Measurements from ENCODE around the gene MYO3B.

Gene MYO3B

GRCh38 chr2:170159060-170159459, 18.9 kb upstream of the MYO3B start:
- DNase-seq (ENCODE audit: low read depth in 2 of 2, low spot score in 1 of 2): no peak

GRCh38 chr2:170161516-170162270, 16.3 kb upstream of the MYO3B start:
- no peak for DNase-seq (ENCODE audit: low read depth in 2 of 2, low spot score in 1 of 2)

DNA sequence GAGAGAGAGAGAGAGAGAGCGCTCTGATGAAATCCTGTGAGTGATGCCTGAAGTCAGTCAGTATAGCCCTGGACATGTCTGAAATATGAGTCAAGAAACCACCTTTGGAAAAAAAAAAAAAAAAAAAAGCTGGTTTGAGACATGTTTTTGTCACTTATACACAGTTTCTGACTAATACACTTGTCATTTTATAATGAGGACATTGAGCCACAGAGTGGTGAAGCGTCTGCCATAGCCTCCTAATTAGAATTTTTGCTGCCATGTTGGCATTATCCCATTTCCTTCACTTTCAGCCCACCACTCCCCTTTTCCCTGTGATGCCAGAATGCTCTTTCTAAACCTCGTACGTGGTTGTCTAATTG, 15.7 kb upstream of the MYO3B start:
- no peak for DNase-seq (ENCODE audit: low read depth in 2 of 2, low spot score in 1 of 2)

DNA sequence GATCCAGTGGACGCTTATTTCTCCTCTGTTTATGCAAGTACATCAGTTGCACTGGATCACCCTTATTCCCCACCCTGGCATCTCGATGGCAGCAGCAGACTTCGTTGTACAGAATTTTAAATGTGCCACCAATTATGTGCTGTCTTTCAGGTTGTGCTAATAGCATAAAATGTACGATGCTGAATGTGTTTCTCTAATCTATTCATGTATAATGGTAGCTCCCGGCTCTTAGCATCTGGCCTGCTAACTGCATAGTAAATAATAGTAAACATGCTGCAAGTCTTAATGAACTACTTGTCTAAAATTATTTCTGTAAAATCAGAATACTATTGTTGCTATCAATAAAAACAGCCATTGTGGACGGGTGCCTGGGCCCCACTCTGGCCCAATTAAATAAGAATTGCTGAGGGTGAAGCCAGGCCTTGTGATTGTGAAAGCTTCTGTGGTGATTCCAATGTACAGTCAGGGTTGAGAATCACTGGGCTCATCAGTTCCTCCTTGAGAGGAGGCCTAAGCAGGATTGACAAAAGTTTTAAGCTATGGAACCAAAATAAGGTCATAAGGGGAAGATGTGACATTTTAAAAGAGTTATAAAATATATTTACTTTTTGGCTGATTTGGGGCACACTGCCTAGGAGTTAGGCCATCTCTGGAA, 14.4 kb upstream of the MYO3B start:
- no peak for DNase-seq (ENCODE audit: low read depth in 2 of 2, low spot score in 1 of 2)

DNA sequence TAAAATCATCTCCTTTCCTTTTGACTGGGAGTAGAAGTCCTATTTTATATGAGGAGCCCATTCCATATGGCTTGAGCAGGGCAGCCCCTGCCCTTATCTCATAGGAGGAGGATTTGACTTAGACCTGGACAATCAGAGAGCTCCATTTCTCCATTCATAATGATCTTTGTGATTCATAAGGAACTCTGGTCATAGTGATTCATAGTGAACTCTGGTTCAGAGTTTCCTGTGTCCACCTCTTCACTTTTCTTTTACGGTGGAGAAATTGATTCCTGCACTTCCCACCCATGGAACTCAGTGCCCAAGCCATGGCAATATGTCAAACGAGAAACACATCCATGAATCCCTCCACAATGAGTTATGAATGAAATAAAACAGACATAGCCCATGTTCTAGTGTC, 12.8 kb upstream of the MYO3B start:
- no peak for DNase-seq (ENCODE audit: low read depth in 2 of 2, low spot score in 1 of 2)

- no peak for DNase-seq (ENCODE audit: low read depth in 2 of 2, low spot score in 1 of 2)
These were observed 11.2 kb upstream of the MYO3B start for GRCh38 chr2:170166735-170167134.

DNA sequence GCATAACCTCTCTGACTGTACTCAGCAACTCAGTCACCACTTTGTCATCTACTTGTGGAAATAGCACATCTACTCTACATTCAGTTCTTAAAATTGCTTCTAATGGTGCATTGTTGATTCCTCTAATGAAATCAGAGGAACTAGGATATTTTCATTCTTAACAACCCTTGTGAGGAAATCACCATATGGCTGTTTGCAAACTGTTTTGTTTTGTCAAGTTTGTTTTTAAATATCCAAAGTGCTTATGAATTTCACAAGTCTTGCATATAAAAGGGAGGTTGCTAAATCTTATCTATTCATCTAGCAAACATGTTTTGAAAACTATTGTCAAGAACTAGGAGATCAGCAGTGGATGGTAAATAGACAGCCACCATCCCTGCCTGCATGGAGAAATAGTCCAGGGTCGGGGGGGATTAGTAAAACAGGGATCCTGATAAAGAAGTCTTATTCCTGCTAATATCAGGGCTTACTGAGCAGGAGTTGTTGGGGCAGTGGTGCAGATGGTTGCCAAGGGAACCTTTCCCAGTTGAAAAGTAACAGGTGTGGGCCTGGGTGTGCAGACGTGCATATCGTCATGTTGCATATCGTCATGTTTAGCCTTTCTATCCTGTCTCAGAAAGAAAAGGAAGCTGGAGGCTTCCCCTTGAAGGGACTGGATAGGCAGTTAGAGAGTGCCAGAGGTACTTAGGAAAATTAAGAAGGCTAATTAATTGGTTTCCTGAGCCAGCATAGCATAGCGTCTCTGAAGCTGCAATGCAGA, 7.5 kb upstream of the MYO3B start:
- DNase-seq (ENCODE audit: low read depth in 2 of 2, low spot score in 1 of 2): no peak

DNA sequence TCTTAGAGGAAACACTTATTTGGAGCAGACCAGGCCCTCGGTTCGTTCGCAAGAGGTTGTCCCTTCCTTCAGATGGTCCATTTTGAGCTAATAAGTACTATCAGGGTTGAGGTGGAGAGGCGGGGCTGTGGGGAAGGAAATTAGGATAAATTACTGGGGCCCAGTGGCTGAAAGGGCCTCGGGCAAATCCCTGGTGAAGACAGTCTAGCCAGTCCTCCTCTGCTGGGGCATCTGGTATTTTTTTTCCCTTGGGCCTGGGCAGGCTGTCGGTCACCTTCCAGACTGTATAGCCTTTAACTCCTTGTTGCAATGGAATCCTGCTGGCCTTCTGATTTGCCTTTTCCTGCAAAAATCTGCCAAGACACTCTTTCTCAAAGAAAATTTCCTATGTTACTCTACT, 1.7 kb upstream of the MYO3B start:
- no peak for DNase-seq (ENCODE audit: low read depth in 2 of 2, low spot score in 1 of 2)

- no peak for DNase-seq (ENCODE audit: low read depth in 2 of 2, low spot score in 1 of 2)
These were observed 2.2 kb downstream of the MYO3B start for GRCh38 chr2:170180031-170180566.

- DNase-seq (ENCODE audit: low read depth in 2 of 2, low spot score in 1 of 2): no peak
These were observed 3.7 kb downstream of the MYO3B start for GRCh38 chr2:170181602-170182001.

- DNase-seq (ENCODE audit: low read depth in 2 of 2, low spot score in 1 of 2): no peak
These were observed 7.4 kb downstream of the MYO3B start for GRCh38 chr2:170185319-170185718.

DNA sequence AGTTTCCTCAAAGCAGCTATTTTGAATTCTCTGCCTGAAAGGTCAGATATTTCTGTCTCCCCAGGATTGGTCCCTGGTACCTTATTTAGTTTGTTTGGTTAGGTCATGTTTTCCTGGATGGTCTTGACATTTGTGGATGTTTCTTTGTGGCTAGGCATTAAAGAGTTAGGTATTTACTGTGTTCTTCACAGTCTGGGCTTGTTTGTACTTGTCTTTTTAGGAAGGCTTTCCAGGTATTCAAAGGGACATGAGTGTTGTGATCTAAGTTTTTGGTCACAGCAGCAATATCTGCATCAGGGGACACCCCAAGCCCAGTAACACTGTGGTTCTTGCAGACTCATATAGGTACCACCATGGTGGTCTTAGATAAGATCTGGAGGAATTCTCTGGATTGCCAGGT, 11.8 kb downstream of the MYO3B start:
- DNase-seq (ENCODE audit: low read depth in 2 of 2, low spot score in 1 of 2): no peak

- DNase-seq (ENCODE audit: low read depth in 2 of 2, low spot score in 1 of 2): no peak
These were observed 12.2 kb downstream of the MYO3B start for GRCh38 chr2:170190172-170190571.

- DNase-seq (ENCODE audit: low read depth in 2 of 2, low spot score in 1 of 2): no peak
These were observed 13.4 kb downstream of the MYO3B start for GRCh38 chr2:170191166-170191866.

DNA sequence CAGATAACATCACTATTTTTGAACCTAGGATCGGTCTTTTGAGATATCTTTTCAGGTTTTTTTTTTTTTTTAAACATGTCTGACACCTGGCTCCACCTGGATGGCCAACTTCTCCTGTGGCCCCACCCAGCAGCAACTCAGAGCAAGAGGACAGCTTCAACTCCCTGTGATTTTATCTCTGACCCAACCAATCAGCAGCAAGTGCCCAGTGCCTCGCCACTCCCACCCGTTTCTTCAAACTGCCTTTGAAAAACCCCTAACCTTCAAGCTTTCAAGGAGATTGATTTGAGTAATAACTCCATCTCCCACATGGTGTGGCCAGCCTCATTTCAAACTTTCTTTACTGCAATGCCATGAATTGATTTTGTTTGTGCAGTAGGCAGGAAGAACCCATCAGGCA, 19.0 kb downstream of the MYO3B start:
- DNase-seq (ENCODE audit: low read depth in 2 of 2, low spot score in 1 of 2): no peak

- no peak for DNase-seq (ENCODE audit: low read depth in 2 of 2, low spot score in 1 of 2)
These were observed 23.3 kb downstream of the MYO3B start for GRCh38 chr2:170201275-170201674.

- no peak for DNase-seq (ENCODE audit: low read depth in 2 of 2, low spot score in 1 of 2)
These were observed 23.9 kb downstream of the MYO3B start for GRCh38 chr2:170201734-170202393.

DNA sequence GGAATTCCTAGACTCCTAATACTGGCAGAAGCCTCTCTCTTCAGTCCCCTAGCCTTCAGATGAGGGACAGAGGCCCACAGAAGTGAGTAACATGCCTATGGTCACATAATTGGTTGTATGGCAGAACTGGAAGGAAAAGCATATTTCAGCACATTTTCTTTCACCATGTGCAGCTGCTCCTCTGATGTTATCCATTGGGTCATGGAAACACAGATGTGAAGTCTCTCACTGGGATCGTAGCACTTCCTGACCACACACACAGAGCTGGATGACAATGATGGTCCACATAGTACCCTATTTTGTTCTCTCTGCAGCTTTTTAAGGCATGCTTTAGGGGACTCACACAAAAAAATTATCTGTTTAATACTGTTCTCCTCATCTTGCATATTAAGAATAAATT, 24.5 kb downstream of the MYO3B start:
- DNase-seq (ENCODE audit: low read depth in 2 of 2, low spot score in 1 of 2): no peak

DNA sequence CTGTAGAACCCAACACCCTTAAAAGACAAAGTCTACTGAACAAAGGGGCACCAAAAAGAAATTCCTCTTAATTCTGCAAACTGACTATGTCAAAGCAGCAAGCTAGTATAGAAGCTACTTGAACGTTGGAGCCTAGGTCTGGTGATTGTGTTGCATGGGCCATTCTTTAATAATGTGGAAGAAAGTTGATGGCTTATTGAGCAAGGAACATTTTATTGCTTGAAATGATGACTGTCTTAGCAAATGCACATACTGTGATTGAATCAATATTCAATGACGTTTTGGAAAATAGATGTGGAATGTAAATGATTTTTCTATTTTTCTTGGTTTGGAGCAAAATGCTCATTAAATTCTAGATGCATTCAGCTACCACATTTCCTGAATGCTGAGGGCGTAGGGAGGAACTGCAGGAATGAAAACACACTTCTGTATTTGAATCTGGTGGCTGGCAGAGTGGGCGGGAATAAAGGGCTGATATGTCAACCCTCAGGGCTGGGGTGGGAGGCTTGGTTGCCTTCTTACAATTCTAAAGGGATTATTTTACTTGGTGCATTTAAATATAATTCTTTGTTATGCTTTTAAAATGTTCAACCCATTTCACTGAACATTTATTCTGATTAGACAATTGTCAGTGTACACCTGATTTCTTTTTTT, 26.5 kb downstream of the MYO3B start:
- DNase-seq (ENCODE audit: low read depth in 2 of 2, low spot score in 1 of 2): no peak

DNA sequence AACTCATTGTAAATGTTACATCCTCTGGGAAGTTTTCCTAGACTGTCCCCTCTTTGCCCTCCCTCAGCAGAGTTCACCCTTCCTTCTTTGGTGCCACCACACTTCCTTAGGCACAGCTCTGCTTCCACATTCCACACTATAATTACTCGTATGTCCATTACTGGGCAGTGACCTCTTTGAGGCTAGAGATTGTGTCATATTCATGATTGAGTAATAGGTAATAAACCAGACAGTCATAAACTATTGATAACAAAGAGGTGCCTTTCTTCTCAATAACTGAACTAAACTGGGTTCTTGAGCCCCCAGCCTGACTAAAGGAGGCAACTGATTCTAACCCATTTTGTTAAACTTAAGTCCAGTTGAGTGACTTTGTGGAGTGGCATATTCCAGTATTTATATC, 28.3 kb downstream of the MYO3B start:
- DNase-seq (ENCODE audit: low read depth in 2 of 2, low spot score in 1 of 2): no peak

Measured in stimulated activated CD8-positive, alpha-beta memory T cell treated with anti-CD3 and anti-CD28 coated beads, Interleukin-4, amount 100 ng/mL, for 4 hours (primary cell).